NT2/D1 (cell line): Measurements from ENCODE around the gene IFT172.
"Not testable (repeated sequence)": the region's sequence is repeated elsewhere in the genome, so short reads cannot be mapped to it uniquely, and the experiment has no call there.

Experiments
- DNase-seq: peaks from one replicate; pipeline ENCODE4 v3.0.0-alpha.2; 2011; ENCODE audit warnings: low read depth, low spot score
- H3K27me3 ChIP-seq: 2 replicates; pipeline ENCODE4 v1.6.0; 2011; ENCODE audit warnings: mild to moderate bottlenecking; ENCODE audit not compliant: insufficient read length, insufficient read depth
- H3K36me3 ChIP-seq: 2 replicates; pipeline ENCODE4 v1.6.1; 2011; ENCODE audit warnings: mild to moderate bottlenecking, low read length, mixed read lengths; ENCODE audit not compliant: insufficient read depth, insufficient read length
- H3K4me1 ChIP-seq: 2 replicates; pipeline ENCODE4 v1.5.1; 2011; ENCODE audit not compliant: insufficient read depth, insufficient read length
- H3K4me3 ChIP-seq: 2 replicates; pipeline ENCODE4 v1.5.1; 2011; ENCODE audit warnings: low read depth; ENCODE audit not compliant: insufficient read length
- H3K9ac ChIP-seq: 2 replicates; pipeline ENCODE4 v1.6.0; 2011; ENCODE audit warnings: low read depth; ENCODE audit not compliant: insufficient read length
- H3K9me3 ChIP-seq: 2 replicates; pipeline ENCODE4 v1.5.1; 2011; ENCODE audit warnings: mild to moderate bottlenecking, low read length; ENCODE audit not compliant: insufficient read depth
- SUZ12 ChIP-seq: IDR thresholded peaks from 2 replicates; pipeline ENCODE4 v1.6.1; 2011; ENCODE audit not compliant: insufficient read length, insufficient read depth; ENCODE audit errors: extremely low read depth
- YY1 ChIP-seq: IDR thresholded peaks from 2 replicates; pipeline ENCODE4 v1.6.1; 2011; ENCODE audit not compliant: insufficient read length, insufficient read depth
- ZNF274 ChIP-seq: IDR thresholded peaks from 2 replicates; pipeline ENCODE4 v1.6.1; 2011; ENCODE audit warnings: mild to moderate bottlenecking, low read depth, low read length

Gene IFT172

DNA sequence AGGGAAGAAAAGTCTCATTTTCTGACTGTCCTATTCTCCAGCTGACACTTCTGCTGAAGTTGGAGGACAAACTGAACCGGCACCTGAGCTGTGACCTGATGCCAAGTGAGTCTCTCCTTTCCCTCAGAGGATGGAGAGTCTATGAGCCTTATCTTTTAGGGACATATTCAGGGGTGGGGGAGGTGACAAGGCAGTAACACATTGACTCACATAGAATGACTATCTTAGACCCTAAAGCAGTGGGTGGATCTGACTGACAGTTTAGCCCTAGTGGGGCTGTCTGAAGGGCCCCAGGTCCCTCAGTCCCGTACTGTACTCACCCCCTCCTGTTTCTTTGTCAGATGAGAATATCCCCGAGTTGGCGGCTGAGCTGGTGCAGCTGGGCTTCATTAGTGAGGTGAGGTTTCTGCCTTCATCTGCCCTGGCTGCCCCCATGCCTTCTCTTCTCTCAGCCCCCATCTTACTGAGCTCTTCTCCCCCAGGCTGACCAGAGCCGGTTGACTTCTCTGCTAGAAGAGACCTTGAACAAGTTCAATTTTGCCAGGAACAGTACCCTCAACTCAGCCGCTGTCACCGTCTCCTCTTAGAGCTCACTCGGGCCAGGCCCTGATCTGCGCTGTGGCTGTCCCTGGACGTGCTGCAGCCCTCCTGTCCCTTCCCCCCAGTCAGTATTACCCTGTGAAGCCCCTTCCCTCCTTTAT, 48.2 kb downstream of the IFT172 start:
- Histone ChIP-seq H3K36me3 (peaks cover 68% of the 10 kb centered on the region), H3K9me3 (no peaks in the 10 kb centered on the region), H3K4me3 (no peak overlapping the region), H3K9ac (no peak overlapping the region), H3K27me3 (no peaks in the 10 kb centered on the region), H3K4me1 (peaks cover 2% of the 10 kb centered on the region)
- no peak for DNase-seq
- TF ChIP-seq YY1, result no peak
- TF ChIP-seq SUZ12, result no peak
- TF ChIP-seq ZNF274, result no peak

DNA sequence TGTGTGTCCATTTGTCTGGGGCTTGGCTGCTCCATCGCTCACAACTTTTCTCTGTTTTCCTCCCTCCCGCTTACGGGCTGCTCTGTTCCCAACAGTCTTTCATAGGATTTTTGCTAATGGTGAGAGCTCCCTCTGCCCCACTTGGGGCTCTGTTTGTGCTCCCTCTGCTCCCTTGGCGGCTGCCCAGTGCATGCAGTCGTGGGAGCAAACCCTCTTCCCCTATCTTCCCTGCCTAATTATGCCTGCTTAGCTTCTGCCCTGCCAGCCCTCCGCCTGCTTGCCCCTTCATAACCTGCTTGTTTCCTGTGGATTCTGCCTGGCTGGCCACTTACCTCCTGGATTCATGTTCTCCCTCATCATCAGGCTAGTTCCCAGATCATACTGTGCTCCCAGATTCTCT, 53.9 kb downstream of the IFT172 start:
- H3K9ac ChIP-seq, result no peak overlapping the region
- H3K36me3 ChIP-seq, result peaks cover 66% of the 10 kb centered on the region
- no peaks in the 10 kb centered on the region for H3K9me3 ChIP-seq
- no peaks in the 10 kb centered on the region for H3K4me1 ChIP-seq
- no peaks in the 10 kb centered on the region for H3K27me3 ChIP-seq
- DNase-seq, result no peak
- TF ChIP-seq ZNF274 (no peak), YY1 (no peak), SUZ12 (no peak)
- H3K4me3 ChIP-seq, result no peak overlapping the region

DNA sequence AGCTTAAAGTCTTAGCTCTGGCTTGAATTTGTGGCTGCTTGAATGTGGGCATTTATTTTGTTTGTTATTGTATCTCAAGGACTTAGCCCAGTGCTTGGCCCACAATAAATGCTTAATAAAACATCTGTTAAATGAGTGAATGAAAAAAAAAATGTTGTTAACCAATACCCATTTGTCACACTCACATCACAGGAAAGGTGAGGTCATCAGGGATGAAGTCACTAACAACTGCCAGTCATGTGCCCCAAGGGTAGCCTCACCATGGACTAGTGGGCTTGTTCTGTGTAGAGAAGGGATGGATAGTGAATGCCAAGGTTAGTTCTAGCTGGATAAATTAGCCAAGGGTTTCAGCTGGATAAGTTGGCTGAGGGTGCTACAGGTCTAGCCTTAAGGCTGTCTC, 58.1 kb downstream of the IFT172 start:
- H3K4me1 ChIP-seq, result peaks cover 2% of the 10 kb centered on the region
- no peaks in the 10 kb centered on the region for H3K27me3 ChIP-seq
- H3K9me3 ChIP-seq, result no peaks in the 10 kb centered on the region
- peaks cover 34% of the 10 kb centered on the region for H3K36me3 ChIP-seq
- DNase-seq, result no peak
- TF ChIP-seq SUZ12, result no peak
- no peak overlapping the region for H3K4me3 ChIP-seq
- no peak overlapping the region for H3K9ac ChIP-seq

DNA sequence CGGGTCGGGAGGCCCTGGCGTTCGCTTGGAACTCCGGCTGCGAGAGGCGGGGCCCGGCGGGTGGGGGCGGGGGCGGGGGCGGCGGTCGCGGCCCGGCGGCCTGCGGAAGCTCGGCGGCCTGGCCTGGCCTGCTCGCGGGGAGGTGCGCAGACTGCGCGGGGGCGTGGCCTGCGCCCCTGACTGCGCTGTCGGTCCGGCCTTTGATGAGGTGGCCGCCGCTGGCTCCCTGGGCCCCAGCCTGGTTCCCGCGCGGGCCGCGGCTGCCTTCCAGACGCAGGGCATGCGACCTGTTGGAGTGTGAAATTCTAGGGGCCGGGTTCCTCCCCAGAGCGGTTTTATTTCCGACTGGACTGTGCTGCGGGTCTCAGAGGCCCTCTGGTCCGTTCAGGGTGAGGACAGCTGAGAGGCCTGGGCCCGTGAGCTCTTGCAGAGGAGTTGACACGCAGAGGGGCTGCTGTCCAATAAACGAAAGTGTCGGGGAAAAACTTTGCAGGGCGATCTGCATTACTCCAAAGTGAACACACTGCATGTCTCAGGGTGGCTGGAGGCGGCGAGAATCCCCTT, 60.5 kb downstream of the IFT172 start:
- H3K9me3 ChIP-seq, result no peaks in the 10 kb centered on the region
- peaks cover 11% of the 10 kb centered on the region for H3K36me3 ChIP-seq
- H3K4me1 ChIP-seq, result peaks cover 2% of the 10 kb centered on the region
- DNase-seq, result peak; percentile 69
- peak overlapping the region; percentile 79 for H3K4me3 ChIP-seq
- no peak for TF ChIP-seq ZNF274
- no peak for TF ChIP-seq YY1
- no peak for TF ChIP-seq SUZ12
- no peaks in the 10 kb centered on the region for H3K27me3 ChIP-seq
- peak overlapping the region; percentile 95 for H3K9ac ChIP-seq

DNA sequence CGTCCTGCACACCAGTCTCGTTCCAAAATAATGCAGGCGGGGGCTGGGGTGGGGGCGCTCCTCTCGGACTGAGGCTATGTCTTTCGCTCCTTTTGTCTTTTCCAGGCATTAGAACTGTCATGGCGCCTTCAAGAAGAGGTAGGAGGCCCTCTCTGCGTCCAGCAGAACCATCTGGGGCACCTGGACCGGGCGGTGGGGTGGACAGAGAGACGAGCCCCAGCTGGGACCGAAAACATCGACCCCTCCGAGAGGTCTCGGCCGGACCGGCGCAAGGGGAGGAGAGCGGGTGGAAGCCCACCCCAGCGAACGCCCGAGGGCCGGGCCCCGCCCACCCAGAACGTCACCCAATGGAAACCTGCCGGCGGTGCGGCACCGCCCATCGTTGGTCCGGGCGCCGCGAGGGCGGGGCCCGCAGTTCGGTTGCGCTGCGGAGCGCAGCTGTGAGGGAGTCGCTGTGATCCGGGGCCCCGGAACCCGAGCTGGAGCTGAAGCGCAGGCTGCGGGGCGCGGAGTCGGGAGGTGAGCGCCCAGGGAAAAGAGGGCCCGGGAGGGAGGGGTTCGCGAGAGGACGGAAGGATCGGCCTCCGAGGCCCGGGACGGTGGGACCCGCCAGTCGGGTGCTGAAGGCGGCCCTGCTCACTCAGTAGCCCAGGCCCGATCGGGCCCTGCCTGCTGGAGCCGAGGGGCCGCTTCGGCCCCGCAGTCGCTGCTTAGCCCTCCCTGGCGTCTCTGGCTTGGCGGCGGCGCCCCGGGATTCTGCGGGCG, 61.1 kb downstream of the IFT172 start, which contains the start of gene NRBP1:
NRBP1 (plus strand) TSS at position 419 of the 765 bp plus-strand sequence. CDS start 4,643 bp downstream, outside the sequence.
- peaks cover 2% of the 10 kb centered on the region for H3K4me1 ChIP-seq
- TF ChIP-seq ZNF274 (no peak), YY1 (no peak), SUZ12 (no peak)
- no peaks in the 10 kb centered on the region for H3K9me3 ChIP-seq
- H3K36me3 ChIP-seq, result peaks cover 4% of the 10 kb centered on the region
- DNase-seq, result peak; percentile 88
- H3K27me3 ChIP-seq, result no peaks in the 10 kb centered on the region
- peak within 1 kb of the TSS; percentile 79 for H3K4me3 ChIP-seq
- peak within 1 kb of the TSS; percentile 95 for H3K9ac ChIP-seq

DNA sequence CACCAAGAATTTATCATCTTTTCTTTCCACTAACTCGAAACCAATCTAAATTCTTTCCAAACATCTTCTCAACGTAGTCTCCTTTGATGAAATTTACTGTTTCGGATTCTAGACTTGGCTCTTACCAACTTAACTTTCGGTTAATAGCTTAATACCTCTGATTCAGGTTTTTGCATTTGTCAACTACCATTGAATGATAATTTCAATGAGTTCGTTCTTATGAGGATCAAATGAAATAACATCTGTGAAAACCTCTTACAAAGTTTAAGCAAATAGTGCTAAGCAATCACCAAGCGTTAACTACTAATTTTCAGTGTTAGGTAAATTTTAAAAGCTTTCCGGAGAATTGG, 61.7 kb downstream of the IFT172 start:
- H3K36me3 ChIP-seq, result no peaks in the 10 kb centered on the region
- peak overlapping the region; percentile 79 for H3K4me3 ChIP-seq
- H3K9ac ChIP-seq, result peak overlapping the region; percentile 95
- no peak for TF ChIP-seq SUZ12
- no peak for TF ChIP-seq YY1
- no peak for TF ChIP-seq ZNF274
- no peaks in the 10 kb centered on the region for H3K9me3 ChIP-seq
- no peaks in the 10 kb centered on the region for H3K27me3 ChIP-seq
- H3K4me1 ChIP-seq, result peaks cover 2% of the 10 kb centered on the region
- DNase-seq, result no peak

DNA sequence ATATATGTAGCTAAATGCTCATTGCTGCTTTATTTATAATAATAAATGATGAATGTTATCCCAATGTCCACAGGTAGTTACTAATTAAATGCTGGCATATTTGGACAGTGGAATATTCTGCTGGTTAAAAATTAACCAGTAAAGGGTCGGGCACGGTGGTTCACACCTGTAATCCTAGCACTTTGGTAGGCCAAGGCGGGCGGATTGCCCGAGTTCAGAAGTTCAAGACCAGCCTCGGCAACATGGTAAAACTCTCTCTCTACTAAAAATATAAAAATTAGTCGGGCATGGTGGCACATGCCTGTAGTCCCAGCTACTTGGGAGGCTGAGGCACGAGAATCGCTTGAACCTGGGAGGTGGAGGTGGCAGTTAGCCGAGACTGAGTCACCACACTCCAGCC, 64.5 kb downstream of the IFT172 start:
- H3K9ac ChIP-seq, H3K4me1 ChIP-seq, DNase-seq, H3K36me3 ChIP-seq, H3K9me3 ChIP-seq, H3K27me3 ChIP-seq, H3K4me3 ChIP-seq: not testable (repeated sequence)
